Vagina (tissue), 2 donors: ENCODE measurements around the gene FXR2.

ENCODE experiments used
- CTCF ChIP-seq, 3 experiments: fragments of 450-650 bp in 2 of 3; fragments of 200-600 bp in 1 of 3; sonication (generic) in 1 of 3; IDR thresholded peaks; one replicate each; pipeline ENCODE4 v1.5.1; 2017 to 2019; ENCODE audit warnings: antibody characterized with exemption in 3 of 3, mild to moderate bottlenecking in 2 of 3, moderate library complexity in 2 of 3
- POLR2A ChIP-seq, 2 donors: fragments of 450-650 bp; IDR thresholded peaks; one replicate each; pipeline ENCODE4 v1.6.1; 2017; ENCODE audit warnings: antibody characterized with exemption in 2 of 2, mild to moderate bottlenecking in 2 of 2, moderate library complexity in 2 of 2
- POLR2AphosphoS5 ChIP-seq, 2 donors: sonication (generic); formaldehyde crosslinking; IDR thresholded peaks; one replicate each; pipeline ENCODE4 v1.9.0; 2017; ENCODE audit warnings: antibody characterized with exemption in 2 of 2, mild to moderate bottlenecking in 2 of 2, low read depth in 1 of 2; ENCODE audit not compliant: insufficient read depth in 1 of 2

GRCh38 chr17:7579834-7580603 is 34.7 kb downstream of the FXR2 start:
- TF ChIP-seq CTCF (IDR thresholded peaks at IDR 0.05) (no peak), POLR2A (IDR thresholded peaks at IDR 0.05) (no peak), POLR2AphosphoS5 (IDR thresholded peaks at IDR 0.05; ENCODE audit: insufficient read depth in 1 of 2, low read depth in 1 of 2) (no peak)
